GM20000 (cell line): Measurements from ENCODE around the gene CCDC93.

Source experiments
- DNase-seq: peaks from one replicate; pipeline ENCODE4 v3.0.0; 2012; ENCODE audit warnings: low spot score
- TF ChIP-seq, protein P1 (sequence below): IDR thresholded peaks from 2 replicates; pipeline ENCODE4 v1.5.1; 2012; ENCODE audit warnings: mild to moderate bottlenecking, control low read depth; ENCODE audit errors: extremely low read depth, missing control alignments

Gene CCDC93

DNA sequence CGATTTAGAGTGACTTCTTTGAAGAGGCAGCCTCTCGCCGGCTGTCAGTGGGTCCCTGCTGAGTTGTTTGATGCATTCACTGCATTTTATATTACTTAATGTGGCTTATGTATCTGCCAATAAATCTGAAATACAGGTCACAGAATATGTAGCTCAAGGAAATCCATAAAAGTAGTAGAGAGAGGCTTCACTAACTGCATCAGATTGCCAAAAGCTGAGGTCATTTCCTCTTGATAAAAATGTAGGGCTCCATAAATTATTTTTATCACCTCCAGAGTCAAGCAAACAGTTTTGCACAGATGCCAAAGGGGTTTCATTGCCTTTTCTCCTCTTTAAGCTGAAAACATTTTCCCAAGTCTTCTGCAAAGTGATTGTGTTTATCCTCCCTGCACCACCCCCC is 36.5 kb upstream of the CCDC93 start:
- TF ChIP-seq, protein P1, sequence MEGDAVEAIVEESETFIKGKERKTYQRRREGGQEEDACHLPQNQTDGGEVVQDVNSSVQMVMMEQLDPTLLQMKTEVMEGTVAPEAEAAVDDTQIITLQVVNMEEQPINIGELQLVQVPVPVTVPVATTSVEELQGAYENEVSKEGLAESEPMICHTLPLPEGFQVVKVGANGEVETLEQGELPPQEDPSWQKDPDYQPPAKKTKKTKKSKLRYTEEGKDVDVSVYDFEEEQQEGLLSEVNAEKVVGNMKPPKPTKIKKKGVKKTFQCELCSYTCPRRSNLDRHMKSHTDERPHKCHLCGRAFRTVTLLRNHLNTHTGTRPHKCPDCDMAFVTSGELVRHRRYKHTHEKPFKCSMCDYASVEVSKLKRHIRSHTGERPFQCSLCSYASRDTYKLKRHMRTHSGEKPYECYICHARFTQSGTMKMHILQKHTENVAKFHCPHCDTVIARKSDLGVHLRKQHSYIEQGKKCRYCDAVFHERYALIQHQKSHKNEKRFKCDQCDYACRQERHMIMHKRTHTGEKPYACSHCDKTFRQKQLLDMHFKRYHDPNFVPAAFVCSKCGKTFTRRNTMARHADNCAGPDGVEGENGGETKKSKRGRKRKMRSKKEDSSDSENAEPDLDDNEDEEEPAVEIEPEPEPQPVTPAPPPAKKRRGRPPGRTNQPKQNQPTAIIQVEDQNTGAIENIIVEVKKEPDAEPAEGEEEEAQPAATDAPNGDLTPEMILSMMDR = no peak
- no peak for DNase-seq

DNA sequence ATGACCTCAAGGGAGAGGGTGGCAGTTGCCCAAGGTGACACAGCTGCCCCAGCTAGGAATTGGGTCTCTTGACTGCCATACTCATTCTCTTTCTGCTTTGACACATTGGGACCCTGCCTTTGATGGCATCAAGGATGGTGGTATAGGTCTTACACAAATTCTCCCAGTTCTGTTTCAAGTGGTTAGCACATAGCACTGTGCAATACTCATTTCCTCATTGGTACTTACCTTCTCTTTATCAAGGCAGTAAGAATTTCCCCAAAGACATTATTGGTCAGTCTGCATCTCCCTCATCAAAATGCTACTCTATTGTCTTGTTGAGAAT is 35.9 kb upstream of the CCDC93 start:
- TF ChIP-seq, protein P1 = no peak
- no peak for DNase-seq

DNA sequence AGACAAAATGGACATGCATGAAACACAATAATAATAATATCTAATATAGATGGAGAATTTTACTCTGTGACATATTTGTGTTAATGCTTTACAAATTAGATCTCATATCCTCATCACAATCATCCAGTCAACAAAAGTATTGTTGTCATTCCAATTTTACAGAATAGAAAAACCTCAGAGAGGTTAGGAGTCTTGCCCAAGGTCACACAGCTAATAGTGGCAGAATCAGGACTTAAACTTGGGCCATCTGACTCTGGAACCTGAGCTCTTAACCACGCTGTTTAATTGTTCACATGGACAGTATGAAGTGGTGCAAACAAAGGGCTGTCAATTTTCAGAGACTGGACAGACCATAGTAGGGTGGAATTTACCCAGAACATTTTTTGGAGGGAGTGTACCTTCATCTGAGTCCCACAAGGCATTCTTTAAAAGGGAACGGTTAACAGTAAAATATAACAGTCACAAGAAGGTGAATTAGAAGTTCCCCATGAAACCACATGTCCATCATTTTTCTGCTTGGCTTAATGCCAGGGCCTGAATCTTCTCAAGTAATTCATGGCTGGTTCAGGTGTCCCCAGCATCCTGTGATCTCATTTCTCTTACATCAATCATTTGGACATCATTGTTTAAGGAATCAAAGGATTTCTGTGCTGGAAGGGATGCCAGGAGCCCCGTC is 35.4 kb upstream of the CCDC93 start:
- DNase-seq = no peak
- TF ChIP-seq, protein P1 = no peak

DNA sequence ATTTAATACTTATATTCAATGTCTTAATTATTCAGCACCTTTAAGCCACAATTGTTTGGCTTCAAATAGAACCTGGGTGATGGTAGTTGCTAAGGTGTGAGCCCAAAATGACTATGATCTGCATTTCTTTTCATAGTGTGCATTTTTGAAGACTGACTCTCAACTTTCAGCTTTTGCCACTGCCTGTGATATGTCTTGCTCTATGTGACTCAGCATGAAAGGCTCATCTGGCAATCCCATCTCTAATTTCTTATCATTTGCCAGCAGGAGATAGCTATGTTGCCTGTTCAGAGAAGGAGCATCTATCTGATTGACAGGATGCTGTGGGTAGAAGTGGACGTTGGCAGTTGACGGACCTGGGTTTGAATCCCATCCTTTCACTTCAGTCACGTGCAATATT is 34.5 kb upstream of the CCDC93 start:
- no peak for DNase-seq
- TF ChIP-seq, protein P1 = no peak

DNA sequence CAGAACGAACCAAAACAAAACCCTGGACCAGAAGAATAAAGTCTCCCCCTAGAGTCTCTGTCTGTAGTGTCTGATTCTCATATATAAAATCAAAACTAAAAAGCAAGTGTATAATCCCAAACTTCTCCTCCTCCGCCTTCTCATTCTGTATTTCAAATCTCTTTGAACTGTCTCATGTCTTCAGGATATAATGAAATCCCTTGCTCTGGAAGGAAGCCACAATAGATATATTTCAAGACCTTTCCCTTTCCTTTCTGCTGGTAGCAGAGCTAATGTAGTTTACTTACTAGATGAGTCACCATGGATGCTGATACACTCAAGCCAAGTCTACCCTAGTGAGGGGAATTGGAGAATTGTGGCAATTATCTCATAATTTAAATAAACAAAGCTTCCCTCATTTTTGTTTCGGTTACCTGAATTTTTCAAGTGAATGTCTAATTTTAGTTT is 33.5 kb upstream of the CCDC93 start:
- TF ChIP-seq, protein P1 = no peak
- no peak for DNase-seq

DNA sequence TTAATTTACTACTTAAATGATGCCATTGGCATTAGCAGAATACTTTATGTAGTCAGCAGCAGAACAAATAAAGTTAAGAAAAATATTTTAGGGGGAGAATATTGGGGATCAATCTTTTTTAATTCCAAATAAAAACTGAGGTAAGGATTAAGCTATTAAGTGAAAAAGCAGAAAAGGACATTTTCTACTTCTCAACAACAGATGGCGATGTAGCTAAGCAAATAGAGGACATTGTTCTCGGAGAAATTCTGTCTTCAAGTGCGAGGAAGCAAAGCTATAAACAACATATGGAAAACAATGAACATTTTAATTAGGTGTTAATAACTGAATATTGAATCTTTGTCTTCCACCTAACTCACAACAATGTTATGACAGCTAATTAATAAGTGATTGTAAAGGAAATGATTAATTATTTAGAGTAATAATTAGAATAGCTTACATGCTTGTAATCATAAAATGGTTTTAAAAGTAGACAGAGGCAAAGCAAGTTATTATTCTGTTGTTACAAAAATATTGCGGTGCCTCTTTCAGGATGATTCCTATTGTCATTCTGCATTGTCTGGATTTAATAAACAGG is 32.9 kb upstream of the CCDC93 start:
- TF ChIP-seq, protein P1 = peak; percentile 32
- peak; percentile 37 for DNase-seq

DNA sequence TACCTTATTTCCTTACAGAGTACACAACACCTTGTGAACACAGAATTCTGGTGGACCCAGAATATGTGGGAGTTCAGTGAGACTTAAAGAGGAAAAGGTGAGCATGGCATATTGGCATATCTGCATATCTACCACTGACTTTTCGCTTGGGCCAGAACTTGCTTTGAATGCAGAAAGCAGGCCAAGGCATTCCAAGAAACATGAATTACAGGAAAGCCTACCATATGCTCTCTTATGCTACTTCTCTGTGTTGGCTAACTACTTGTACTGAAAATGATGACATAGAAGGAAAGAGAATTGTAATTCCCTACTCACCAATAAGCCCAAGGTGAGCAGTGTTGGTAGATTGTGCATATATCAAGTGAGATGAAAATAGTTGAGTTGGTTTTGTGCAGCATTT is 31.4 kb upstream of the CCDC93 start:
- DNase-seq = no peak
- TF ChIP-seq, protein P1 = no peak
